Nucleus accumbens (tissue), 56 donors: Measurements from ENCODE around the gene ZIC1.

ENCODE experiments used
- DNase-seq, 56 donors: peaks; one replicate each; lab custom pipeline; 2025; lab: John Stamatoyannopoulos, UW

Gene ZIC1

DNA sequence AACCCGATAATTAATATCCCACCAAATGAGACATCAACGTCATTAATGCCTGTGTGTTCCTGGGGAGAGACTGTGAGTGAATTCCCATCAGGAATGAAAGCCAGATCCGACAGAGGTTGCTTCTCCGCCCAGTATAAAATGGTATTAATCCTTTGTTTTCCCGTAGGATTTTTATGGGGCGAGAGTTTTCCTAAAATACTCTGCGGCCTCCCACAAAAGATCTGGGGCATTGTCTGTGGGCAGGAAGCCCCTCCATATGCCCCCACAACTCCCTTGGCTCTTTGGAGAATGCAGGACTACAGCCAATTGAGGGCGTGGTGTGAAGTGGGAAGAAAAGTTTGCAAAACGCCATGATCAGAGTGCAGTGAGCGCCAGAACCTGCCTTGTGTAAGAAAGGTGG is 29.5 kb upstream of the ZIC1 start:
- no peak for DNase-seq

DNA sequence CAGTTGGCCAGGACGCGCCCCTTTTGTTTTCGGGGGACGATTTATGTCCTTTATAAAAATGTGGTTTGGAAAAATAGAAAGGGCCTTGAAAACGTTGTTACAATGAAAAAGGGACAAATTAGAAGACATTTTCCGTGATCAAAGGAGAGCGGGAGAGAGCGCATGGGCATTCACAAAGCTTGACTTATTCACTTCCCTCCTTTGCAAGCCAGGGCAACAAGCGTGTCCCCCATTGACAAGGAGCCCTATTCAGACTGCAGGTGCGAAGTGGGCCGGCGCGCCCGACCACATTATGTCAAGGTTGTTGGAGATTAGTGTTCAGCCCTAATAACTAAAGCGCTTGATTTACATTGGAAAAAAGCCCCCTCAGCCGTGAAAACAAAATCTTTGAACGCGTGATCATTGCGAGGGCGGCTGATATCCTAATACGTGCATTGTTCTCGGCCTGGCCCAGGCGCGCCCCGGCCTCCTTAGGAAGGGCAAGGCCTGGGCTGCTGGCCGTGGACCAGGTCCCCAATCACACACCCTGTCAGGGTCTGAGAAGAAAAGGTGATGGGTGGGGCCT is 28.7 kb upstream of the ZIC1 start:
- no peak for DNase-seq

DNA sequence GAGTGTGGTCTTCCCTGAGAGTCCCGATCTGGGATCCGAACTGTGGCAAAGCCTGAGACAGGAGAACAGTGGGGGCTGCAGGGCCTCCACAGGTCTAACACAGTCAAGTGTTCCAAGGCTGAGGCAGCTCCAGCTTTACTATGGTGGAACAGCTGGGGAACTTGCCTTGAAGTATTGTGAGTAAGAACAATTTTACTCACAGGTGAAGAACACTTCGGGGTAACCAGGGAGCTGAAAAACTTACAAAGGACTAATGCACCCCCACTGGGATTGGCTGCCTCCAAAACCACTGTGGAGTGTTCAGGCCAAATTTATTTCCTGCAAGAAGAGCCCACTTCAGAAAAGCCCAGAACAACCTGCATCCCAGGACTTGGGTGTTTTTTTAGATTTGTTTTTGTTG is 28.2 kb upstream of the ZIC1 start:
- no peak for DNase-seq

DNA sequence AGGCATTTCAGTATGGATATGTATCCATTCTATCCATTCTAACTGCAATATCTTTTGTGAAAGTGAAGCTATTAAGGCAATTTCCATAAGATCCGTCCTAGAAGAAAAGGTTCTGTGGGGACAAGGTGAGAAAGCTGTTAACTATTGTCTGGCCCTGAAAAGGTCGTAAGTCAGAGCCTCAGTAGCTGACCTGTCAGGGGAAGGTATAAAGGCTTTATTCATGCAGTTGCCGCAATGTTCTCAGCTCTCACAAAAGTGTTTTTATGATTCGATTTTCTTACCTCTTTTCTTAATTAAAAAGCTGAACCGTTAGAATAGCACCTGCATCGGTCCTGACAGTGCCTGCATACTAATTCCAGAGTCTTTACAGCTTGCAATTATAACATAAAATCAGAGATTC is 27.6 kb upstream of the ZIC1 start:
- no peak for DNase-seq

DNA sequence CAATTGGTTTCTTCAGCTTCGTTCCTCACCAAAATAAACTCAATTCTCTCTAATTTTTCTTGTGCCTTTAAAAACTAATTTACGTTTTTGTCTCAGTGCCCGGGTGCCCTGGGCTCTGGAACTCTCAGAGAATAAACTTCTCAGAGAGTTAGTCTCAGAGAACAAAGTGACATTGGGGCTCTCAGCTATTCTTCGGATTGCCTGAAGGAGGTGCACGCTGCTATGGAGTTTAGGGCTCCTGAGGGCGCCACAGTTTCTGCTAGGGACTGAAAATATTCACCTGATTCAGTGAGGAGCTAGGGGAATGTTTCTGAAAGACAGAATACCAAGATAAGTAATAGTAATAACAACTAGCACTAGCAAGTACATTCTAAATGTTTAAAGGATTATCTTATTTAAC is 25.5 kb upstream of the ZIC1 start:
- no peak for DNase-seq

DNA sequence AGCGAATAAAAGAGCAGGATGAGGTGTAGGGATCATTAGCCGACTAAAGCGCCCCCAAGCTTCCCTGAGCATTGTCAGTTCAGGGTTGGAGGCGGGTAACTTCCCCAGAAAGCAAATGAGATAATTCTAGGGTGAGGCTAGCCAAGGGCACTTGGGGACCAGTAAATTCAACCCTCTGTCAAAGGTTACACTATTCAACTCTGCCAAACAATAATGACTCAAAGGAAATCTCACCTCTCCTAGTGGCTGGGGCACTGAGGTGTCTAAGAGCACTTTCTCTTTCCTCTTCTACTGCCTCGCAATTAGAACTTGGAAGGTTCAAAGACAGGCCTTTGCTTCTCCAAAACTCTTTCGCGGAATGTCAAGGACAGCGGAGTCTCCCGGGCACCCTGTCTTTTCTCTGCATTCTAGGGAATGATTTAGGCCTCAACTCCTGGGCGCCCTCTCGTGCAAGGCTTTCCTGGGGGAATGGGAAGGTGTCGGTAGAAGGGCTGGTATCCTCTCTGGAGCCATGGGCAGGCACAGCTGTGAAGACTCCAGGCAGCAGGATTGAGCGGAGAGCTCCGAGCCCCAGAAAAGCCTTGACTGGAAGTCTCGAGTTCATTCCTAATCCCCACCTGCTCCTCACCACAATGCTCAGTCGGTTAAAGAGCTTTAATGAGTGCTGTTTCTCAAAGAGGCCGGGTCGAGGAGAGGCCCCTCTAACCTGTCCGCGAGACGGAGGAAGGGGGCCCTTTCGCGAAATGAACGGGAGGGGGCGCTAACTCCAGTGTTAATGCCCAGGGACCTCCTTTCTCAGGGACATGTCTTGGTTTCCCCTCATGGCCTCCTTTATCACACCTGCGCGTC is 24.7 kb upstream of the ZIC1 start:
- DNase-seq, result no peak

DNA sequence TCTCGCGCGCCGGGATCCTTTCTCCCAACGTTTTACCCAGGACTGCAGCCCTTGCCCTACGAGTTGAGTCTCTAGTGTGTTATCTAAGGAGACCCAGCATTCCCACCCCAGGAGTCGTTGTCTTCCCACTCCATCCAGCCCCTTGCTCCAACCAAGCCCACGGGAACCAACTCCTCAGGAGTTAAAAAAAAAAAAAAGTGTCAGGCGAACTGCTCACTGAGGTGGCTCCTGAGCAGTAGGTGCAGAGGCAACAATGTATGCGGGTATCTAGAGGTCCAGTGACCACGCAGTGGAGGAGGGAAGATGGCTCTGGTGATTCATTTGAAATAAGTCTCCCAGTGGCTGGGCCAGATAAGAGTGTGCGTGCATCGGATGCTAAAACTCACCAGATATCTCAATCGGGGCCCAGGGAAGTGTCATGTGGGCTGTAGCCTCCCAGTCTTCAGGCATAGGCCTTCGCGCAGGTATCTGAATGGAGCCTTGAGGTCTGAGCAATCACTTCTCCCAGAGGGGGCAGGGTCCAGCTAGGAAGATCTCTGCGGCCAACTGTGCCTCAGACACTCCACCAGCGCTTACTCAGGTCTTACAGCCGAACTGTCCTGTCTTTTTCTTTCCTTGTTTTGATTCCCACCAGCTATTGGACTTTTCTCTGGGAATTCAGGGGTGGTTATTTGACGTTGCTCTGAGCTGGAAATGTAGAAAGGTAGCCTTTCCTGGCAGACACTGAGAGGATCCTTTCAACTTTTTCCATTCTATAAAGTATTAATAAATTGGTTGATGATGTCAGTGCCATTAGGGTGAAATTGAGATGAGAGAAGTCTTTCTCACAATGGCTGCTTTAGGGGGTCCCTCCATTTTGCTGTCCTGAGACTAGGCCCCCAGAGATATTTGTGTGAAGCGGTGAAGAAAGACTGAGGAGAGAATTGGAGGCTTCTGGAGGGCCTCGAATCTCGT is 23.8 kb upstream of the ZIC1 start:
- DNase-seq, result no peak

DNA sequence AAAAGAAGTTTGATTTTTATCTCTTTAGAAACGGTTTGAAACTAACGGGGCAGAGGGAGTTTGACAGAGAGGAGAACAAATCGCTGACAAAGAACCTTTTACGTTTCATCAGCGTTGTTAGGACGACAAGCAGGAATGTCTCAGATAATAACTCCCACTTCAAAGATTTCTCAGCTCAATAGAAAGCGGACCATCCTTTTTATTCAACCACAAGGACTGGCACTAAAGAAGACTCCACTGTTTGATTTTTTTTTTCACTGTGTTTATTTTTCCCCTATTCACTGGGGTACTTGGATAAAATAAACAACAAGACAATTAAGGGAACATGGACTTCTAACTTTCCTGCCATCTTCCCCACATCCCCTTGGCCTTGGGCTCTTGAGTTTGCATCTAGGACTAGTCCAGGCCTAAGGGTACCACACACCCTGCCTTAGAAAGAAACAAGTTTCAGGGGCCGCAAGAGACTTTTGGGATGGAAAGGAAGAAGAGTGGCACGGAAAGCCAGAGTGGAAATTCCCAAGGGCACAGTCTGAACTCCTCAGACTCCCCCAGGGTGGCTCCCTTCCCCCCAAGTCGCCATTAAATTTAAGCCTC is 21.8 kb upstream of the ZIC1 start:
- no peak for DNase-seq

DNA sequence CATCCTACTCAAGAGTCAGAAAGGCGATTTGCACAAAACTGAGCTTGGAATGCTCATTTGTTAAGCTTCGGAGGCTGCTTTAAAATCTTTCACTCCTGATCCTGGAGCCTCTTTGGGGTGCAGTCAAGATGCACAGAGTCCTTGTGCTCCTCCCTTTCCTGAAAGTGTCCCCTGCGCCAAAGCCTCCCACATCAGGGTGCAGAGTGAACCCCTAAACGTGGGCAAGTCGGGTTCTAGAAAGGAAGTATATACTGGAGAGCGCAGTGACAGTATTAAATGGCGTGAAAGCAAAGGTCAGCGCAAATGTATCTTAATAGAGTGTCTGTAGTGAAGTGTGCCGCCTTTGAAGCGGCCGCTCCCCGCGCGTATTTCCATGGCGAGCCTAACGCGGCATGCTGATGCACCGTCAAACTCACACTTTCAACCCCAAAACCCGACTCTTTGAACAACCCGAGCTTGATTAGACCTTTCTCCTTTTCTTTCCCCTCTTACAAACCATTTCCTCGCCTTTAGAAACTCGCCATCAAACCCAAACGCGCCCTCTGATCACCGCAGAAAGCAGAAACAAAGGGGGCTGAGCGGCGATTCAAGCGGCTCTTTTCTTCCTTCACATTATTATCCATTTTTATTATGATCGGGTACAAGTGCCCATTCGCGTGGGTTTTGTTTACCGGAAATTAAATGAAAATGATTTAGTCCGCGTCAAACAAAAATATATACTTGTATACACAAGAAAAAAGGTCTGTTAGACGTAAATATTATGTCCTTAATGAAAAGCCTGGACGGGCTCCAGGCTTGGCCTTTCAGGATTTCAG is 21.1 kb upstream of the ZIC1 start:
- no peak for DNase-seq

DNA sequence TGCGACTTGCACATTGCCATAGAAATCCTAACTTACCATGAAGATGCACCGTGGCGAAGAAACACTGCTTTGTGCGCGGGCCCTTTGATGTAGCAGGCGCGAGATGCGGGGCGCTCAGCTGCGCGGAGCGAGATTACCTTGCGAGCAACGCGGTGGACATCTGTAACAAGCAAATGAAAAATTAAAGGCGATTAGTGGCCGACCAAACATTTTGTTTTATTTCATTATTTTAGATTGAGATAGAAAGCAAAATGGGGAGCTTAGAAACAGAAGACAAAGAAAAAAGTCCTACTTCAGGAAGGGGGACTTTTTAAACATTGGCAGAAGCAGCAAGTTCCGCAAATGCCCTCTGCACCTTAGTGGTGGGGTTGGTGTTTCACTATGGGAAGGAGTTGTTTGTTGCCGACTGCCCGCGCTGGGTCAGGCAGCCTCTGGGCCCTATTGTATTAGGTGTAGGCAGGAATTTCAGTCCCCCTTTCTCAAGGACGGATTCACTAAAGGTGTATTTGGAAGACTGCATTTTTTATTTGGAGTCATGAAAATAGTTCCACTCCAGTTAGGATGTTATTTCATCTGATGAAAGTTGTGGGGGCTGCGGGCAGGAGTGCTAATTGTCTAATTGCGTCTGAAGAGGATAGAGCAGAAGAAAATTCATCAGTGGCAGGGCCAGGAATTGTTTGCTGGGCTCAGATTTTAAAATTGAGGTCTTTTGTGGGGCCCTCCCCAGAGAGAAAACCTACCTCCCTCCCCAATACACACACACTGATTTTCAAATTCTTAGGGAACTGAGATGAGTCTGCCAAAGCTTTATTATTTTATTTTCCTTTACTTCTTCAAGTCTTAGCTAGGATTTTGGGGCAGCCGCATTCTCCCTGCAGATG is 20.2 kb upstream of the ZIC1 start:
- no peak for DNase-seq

DNA sequence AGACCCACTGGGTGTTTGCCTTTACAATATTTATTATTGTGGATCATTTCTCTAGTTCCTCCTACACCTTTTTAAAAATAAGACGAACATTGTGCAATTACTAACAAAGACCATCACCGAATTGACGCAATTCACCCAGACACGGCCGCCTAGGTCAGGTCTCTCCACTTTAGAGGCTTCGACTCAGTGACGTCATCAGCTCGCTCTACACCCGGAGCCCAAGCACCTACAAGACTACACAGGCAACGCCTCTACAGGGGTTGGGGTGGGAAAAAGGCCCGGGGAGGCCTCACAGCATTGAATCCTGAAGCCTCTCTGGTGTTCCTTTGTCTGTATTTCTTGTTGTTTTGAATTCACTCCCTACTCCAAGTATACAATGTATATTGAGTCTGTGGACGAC is 19.4 kb upstream of the ZIC1 start:
- DNase-seq, result no peak

DNA sequence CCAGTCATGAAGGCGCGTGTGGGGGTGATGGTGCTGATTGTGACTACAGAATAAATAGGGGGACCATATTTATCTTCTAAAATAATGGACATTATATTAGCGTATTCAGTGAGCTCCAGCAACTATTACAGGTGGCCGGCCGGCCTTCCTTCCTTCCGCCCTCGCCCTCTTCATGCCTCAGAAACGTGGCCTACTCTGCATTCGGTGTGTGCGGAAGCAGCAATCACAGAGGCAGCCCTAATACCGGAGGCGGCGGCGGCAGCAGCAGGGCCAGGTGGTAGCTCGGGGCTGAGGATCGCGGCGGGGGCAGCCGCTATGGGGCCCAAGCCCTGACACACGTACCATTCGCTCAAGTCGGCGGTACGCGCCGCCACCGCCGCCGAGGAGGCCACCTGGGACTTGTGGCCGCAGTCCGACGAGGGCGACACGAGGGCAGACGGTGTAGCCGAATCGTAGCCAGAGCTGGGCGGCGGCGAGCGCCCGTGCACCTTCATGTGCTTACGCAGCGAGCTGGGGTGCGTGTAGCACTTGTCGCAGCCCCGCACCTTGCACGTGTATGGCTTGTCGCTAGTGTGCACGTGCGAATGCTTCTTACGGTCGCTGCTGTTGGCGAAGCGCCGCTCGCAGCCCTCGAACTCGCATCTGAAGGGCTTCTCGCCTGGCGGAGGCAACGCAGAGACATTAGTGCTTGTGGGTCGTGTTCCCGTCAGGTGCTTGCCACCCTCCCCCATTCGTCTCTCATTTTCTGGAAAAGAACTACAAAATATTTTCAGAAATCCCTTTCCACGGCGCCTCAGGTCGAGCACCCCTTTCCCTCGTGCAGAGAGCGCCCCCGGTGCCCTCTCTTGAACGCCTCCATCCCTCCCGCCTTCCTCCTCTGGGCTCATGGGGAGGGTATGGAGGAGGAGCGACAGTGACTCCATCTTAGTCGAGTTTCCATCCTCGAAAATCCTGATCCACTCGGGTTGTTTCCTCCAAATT is 18.3 kb upstream of the ZIC1 start:
- no peak for DNase-seq

DNA sequence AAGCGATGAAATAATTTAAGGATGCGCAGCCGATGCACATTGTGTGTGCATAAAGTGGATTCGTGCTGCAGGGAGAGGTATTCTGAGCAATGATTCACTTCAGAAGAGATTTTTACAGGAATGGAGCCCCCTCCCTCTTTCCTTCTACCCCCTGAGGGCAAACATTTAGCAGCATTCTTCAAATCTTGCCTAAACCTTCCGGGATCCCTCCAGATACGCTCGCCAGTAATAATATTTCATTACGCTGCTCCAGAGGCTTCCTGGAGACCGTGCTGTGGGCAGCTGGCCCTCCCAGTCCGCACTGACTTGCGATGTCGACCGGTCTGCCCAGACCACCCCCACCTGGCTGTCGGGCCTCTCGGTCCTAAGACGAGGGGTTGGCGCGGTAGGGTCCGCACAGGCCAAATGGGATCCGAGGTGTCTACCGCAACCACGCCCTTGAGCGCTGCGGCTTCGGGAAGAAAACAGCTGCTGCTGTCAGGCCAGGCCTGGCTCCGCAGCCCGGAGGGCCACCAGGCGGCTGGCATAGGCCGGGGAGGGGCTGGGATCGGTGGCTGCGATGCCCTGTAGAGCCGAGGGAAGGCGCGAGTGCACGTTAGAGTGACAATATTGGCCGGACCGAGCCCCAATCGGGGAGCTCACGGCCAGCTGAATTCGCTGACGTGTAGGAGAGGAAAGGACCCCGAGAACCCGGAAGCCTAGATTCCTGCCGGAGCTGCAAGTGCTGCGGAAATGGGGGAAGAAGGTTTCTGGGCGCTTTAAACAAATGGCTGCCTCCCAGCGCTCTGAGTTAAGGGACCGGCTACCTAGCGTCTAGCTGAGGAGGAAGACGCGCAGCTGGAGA is 17.2 kb upstream of the ZIC1 start:
- DNase-seq, result peak; percentile 23 to 92 (median 80)

DNA sequence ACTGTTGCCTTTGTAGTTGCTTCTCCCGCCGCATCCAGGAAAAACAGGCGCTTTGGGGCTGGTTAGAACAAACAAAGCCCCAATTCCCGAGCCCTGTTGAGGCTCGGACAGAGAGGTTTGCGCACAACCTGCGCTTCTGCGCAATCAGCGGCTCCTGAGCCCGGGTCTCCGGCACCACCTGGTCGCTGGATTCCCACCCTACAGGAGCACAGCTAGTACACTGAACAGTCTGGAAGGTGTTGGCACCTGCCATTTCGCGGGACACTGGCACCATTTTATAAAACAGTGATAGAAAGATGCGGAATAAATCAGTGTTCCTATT is 16.6 kb upstream of the ZIC1 start:
- DNase-seq, result no peak

DNA sequence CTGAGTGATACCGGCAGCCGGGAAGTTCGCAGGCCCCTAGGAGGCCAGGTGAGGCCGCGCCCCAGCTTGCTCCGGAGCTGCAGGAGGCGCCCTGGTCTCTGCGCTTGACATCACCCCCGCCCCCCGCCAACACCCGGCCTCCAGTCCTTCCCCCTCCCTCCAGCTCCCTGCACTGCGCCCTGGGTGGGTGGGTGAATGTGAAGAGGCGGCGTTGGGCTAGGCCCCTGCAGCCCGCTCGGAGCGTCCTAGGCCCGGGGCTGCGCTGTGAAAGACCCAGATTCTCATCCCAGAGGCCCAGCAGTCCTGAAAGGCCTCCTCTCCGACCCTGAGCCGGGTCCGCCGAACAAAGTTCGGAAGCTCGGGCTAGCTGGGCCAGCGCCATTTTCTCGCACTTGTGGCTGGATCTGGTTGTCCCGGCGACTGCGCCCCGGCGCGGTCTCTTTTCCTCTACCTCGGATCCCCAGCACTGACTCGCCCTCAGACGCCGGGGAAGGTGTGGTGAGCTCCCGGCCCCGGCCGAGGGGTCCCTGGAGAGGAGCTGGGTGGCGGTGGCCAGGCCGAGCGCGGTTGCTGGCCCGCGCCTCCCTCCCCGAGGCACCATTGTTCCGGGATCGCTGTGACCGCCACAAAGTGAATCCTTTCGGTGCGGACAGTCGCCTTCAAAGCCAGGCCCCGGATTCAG is 15.8 kb upstream of the ZIC1 start:
- DNase-seq, result peak in 53 of 56 donors; percentile 10 to 90 (median 72)
